Endometrial microvascular endothelial cells (primary cell): ENCODE measurements around the gene CENPA. TPM values are rescaled to one million over a fixed set of nuclear protein-coding genes. Genes with fewer than 3 reads are reported as not detected.
"Not testable (repeated sequence)": the region's sequence is repeated elsewhere in the genome, so short reads cannot be mapped to it uniquely, and the experiment has no call there.

Experiments
- in situ Hi-C: cut with HindIII; loops from 2 replicates; pipeline ENCODE4 v1.10.0; 2017; ENCODE audit warnings: low sequenced_read_pairs, low pct_unique_long_range_greater_than_20kb; ENCODE audit errors: inconsistent ontology term
- total RNA-seq: library from RNA; depleted of rRNA; stranded (reverse); fragments of >200 nt; gene quantifications from one replicate; pipeline ENCODE4 v1.2.3, GENCODE V29; 2015; ENCODE audit errors: inconsistent ontology term

Gene CENPA
- total RNA-seq, result 11.5 TPM

GRCh38 chr2:26785431-26786206 is at the start of gene CENPA:
CENPA (plus strand) TSS chr2:26786056; CDS start chr2:26786197, 141 bp downstream.
- in situ Hi-C loops, result no loop called here

GRCh38 chr2:26737221-26737620 is 48.6 kb upstream of the CENPA start:
- in situ Hi-C loops, result no loop called here

- in situ Hi-C loops, result no loop called here
These were observed 47.4 kb upstream of the CENPA start for GRCh38 chr2:26738481-26738880.

- in situ Hi-C loops, result no loop called here
These were observed 46.3 kb upstream of the CENPA start for GRCh38 chr2:26739514-26739913.

GRCh38 chr2:26740346-26740745 is 45.5 kb upstream of the CENPA start:
- in situ Hi-C loops, result no loop called here

GRCh38 chr2:26740890-26741302 is 45.0 kb upstream of the CENPA start:
- in situ Hi-C loops, result no loop called here

- in situ Hi-C loops, result no loop called here
These were observed 43.6 kb upstream of the CENPA start for GRCh38 chr2:26742048-26742770.

- in situ Hi-C loops, result no loop called here
These were observed 42.0 kb upstream of the CENPA start for GRCh38 chr2:26743852-26744251.

- in situ Hi-C loops, result no loop called here
These were observed 40.9 kb upstream of the CENPA start for GRCh38 chr2:26744953-26745352.

- in situ Hi-C loops, result no loop called here
These were observed 40.1 kb upstream of the CENPA start for GRCh38 chr2:26745609-26746327.

GRCh38 chr2:26746934-26747333 is 38.9 kb upstream of the CENPA start:
- in situ Hi-C loops, result no loop called here

GRCh38 chr2:26749787-26750420 is 36.0 kb upstream of the CENPA start:
- in situ Hi-C loops, result not testable (repeated sequence)

GRCh38 chr2:26750467-26750866 is 35.4 kb upstream of the CENPA start:
- in situ Hi-C loops, result not testable (repeated sequence)

- in situ Hi-C loops, result no loop called here
These were observed 33.2 kb upstream of the CENPA start for GRCh38 chr2:26752656-26753055.

GRCh38 chr2:26754539-26754938 is 31.3 kb upstream of the CENPA start:
- in situ Hi-C loops, result no loop called here

GRCh38 chr2:26754972-26755670 is 30.7 kb upstream of the CENPA start:
- in situ Hi-C loops, result no loop called here

- in situ Hi-C loops, result no loop called here
These were observed 29.5 kb upstream of the CENPA start for GRCh38 chr2:26756337-26756736.

GRCh38 chr2:26757873-26758789 is 27.7 kb upstream of the CENPA start:
- in situ Hi-C loops, result no loop called here
